ELR (cell line): ENCODE measurements around the gene GNG5.
"Not testable (repeated sequence)": the region's sequence is repeated elsewhere in the genome, so short reads cannot be mapped to it uniquely, and the experiment has no call there.

ENCODE experiments used
- DNase-seq: peaks from one replicate; pipeline ENCODE4 v3.0.0-alpha.2; 2015; ENCODE audit warnings: low read depth

GNG5 gene

GRCh38 chr1:84488107-84488506 is 18.3 kb downstream of the GNG5 start:
- DNase-seq: no peak

GRCh38 chr1:84481317-84481716 is 25.1 kb downstream of the GNG5 start:
- DNase-seq: no peak

- no peak for DNase-seq
Measured at GRCh38 chr1:84480650-84481049, 25.7 kb downstream of the GNG5 start.

GRCh38 chr1:84479998-84480397 is 26.4 kb downstream of the GNG5 start:
- peak; percentile 38 for DNase-seq

- DNase-seq: peak; percentile 88
Measured at GRCh38 chr1:84478876-84479868, 27.2 kb downstream of the GNG5 start, which contains the start of gene RPF1. RPF1 (plus strand) TSS chr1:84479266; CDS start chr1:84479282, 16 bp downstream.

GRCh38 chr1:84476225-84476624 is 30.2 kb downstream of the GNG5 start:
- no peak for DNase-seq

GRCh38 chr1:84467298-84467697 is 39.1 kb downstream of the GNG5 start:
- peak; percentile 10 for DNase-seq

- no peak for DNase-seq
Measured at GRCh38 chr1:84462118-84462517, 44.3 kb downstream of the GNG5 start.

- DNase-seq: no peak
Measured at GRCh38 chr1:84452436-84452835, 53.9 kb downstream of the GNG5 start.

- peak; percentile 53 for DNase-seq
Measured at GRCh38 chr1:84450910-84451309, 55.5 kb downstream of the GNG5 start.

- not testable (repeated sequence) for DNase-seq
Measured at GRCh38 chr1:84448704-84449103, 57.7 kb downstream of the GNG5 start.
